Measurements from ENCODE around the gene SYNDIG1.

SYNDIG1 gene

DNA sequence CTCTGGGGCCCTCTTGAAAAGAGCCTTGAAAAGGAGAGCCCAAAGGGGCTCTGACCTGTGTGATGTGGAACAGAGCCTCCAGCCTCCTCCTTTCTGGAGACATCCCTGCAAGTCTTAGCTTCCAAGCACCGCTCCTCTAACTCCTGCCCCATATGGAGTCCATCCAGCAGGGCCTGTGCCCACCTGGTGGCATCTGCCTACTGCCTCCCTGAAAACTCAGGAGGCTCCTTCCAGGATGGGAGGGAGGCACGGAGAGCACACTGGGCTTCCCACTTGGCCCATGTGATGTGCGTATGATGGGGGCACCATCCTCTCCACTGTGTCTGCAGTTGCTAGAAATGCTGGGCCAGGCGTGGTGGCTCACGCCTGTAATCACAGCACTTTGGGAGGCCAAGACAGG is 98.1 kb downstream of the SYNDIG1 start:
- no peak for DNase-seq (ENCODE audit: low spot score)

DNA sequence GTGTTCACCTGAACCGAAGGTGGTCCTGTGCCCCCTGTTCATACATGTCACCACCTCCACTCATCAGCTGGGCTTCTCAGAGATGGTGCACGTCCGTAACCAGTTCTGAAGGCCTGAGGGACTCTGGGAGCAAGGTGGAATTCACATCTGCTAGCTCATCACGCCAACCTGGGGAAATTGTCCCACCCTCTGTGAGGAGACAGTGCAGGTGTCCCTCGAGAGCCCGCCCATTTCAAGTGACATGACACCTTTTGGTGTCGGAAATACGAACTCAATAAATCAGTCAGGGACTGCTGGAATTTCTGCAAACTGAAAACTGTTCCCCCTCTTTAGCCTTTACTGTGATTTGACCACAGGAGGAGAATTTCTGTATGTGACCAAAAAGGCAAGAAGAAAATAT is 99.4 kb downstream of the SYNDIG1 start:
- no peak for DNase-seq (ENCODE audit: low spot score)

DNA sequence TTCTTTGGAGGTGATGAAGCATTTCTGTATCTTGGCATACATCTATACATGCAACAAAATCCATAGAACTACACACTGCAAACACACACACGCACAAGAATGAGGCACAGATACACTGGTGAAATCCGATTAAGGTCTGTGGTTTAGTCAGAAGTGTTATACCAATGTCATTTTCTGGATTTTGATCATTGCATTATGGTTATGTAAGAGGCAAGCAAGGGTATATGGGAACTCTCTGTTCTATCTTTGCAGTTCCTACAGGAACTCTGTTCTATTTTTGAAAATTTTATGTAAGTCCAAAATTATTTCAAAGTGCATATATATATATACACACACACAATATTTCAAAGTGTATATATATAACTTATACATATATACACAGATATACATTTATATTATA is 101.7 kb downstream of the SYNDIG1 start:
- DNase-seq (ENCODE audit: low spot score), result no peak

DNA sequence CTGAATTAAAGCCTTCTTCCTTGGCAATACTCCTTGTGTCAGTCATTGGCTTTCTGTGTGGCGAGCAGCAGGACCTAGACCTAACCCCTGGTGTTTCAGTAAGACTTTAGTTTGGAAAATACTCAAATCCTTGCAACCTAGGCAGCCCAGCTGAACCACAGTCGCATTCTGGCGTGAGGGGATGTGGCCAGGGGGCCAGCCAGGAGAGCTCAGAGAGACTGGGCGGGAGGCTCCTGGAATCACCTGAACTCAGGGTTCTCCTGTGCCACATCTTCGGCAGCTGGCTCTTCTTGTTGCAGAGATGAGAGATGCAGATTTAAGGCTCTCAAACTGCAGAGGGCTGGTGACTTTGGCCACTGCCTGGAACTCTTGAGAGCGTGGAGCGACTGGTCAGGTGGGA is 102.7 kb downstream of the SYNDIG1 start:
- no peak for DNase-seq (ENCODE audit: low spot score)

DNA sequence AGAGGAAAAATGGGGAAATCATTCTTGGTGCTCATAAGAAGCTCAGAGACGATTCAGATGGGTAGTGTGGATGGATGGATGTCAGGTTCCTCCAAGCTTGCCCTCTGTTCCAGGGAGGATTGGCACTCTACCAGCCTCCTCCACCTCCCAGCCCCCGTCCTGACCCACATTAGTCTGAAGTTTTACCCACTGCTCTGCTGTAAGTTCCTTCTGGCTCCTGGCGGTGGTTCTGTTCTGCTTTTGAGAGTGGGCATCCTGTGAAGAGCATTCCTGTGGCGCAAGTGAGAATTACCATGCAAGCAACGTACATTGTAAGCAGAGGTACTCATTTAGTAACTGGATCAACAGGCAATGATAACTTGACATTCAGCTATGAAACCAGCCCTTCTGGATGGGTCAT is 103.4 kb downstream of the SYNDIG1 start:
- DNase-seq (ENCODE audit: low spot score), result no peak

DNA sequence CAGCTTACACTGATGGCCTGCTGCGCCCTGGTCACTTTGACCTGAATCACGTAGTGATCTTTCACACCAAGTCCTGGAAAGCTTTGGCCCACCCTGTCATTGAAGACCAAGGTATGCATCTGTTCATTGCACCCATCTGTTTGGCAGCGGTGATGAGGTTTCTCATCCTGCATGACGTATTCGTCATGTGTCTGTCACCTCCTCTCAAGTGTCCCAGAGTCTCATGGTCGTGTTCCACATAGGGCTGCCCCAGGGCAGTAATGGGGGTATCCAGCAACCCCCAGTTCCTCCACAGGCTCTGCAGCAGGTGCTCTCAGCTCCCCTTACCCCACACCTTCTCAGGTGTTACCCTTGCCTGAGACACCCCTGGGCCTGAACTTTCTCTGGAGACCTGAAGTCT is 104.1 kb downstream of the SYNDIG1 start:
- DNase-seq (ENCODE audit: low spot score), result no peak

DNA sequence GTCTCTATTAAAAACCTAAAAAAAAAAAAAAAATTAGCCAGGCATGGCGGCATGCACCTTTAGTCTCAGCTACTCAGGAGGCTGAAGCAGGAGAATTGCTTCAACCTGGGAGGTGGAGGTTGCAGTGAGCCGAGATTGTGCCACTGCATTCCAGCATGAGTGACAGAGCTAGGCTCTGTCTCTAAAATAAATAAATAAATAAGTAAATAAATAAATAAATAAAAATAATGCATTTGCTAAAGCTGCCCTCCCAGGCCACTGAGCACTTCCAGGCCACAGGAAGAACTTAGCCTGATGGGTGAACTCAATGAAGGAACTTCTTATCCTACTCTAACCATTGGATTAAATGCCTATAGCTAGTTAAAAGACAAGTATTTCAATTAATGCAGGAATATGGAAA is 104.9 kb downstream of the SYNDIG1 start:
- no peak for DNase-seq (ENCODE audit: low spot score)

DNA sequence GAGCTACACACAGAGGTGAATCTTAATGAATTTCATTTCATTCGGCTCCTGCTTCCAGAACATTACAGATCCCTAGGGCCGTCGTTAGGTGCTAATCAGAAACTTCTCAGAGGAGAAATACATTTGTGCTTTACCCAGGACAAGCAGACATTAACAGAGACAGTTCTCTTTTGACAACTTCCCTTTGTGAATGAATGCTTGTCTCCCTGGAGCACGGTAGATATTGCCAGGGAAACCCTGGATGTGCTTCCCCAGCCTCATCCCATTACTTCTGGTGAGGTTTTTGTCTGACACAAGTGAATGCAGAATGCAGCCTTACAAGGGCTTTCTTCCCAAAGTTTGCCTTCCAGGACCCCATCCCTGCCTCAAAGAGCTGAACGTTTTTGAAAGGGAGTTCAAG is 105.4 kb downstream of the SYNDIG1 start:
- no peak for DNase-seq (ENCODE audit: low spot score)

DNA sequence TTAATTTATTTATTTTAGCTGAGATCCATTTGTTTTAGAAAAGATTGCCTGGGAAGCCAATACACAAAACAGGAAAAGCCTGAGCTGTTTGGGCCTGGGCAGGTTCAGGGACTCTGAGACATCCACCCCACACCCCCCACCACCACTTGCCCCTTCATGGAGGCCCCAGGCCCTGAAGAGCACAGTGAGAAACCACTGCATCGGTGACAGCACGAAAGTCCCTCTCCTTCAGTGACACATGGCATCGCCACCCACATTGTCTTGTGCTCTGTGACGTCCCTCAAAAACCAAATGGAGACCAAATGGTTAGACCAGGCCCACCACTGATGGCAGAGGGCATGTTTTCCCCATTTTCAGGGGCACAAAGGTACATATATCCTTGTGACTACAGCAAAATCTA is 106.4 kb downstream of the SYNDIG1 start:
- no peak for DNase-seq (ENCODE audit: low spot score)

DNA sequence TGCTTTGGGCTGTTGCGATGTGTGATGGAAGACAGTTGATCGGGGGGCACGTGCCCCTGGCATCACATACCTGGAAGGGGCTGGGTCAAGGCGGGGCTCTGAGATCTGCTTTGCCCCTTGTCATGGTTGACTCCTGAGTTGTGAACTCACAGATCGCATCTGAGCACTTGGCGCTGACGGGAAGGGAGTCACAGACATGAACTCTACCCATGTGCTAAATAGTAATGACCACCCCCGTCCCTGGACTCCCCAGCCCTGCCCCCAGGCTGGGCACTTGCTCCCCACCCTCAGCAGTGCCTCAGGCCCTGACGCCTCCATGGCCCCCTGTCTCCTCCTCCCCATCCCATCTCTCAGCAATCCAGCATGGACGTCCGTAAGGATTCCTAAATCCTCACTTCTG is 107.0 kb downstream of the SYNDIG1 start:
- DNase-seq (ENCODE audit: low spot score), result no peak

DNA sequence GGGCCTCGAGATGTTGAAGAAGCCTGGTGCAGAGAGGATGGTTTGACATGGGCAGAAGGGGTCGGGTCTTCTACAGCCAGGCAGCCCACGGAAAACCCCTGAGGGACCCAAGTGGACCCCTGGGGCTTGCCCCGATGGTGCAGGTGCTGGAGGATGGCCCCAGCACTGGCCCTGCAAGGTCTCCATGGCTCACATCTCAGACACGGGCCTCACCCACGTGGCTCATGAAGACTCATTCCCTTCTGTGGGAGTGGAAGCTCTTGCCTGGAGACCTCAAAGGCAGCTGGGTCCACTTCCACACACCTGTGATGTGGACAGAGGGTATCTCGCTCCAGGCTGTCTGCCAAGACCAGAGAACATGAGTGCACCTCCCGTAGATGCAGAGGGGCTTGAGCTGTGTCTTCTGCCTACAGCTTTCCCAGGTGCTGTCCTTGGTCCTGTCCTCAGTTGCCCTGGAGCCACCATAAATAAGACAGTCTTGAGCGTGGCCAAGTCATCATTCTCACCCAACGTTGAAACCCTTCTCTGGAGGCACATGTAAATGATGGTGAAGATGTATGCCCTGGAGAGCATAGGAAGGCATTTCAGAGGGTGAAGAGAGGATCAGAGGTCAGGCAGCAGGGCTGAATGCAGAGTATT is 108.0 kb downstream of the SYNDIG1 start:
- peak; percentile 4 for DNase-seq (ENCODE audit: low spot score)

DNA sequence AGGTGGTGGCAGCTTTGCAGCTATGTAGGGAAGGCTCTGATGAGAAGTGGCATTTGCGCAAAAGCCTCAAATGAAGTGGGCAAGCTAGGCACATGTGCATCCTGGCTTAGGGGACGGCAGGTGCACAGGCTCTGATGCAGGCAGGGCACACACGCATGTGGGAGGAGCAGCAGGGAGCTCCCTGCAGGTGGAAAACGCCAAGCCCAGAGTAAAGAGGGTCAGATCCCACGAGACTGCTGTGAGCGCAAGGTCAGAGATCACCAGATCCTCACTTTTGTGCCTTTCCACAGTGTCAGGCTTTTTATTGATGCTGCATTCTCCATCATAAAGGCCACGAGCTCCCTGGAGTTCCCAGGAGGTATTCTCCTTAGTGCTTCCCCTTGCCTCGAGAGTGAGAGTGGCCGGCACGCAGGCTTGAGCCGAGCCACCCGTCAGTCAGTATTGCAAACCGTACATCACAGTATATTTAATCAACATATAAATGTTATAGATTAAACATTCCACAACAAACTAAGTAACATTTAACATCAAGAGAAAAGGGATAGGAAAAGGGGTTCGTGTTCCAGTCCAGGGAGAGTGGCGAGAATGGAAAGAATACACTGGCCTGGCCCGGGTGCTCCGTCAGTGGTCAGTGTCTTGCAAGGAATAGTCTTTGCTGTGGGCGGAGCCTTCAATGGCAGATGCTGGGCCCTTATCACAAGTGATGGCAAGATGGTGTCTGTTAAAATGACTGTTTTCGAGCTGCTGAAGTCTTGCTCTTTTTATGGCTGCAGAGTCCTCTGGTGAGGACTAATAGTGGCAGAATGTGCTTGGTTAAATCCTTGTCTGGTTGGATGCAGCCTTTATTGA is 109.4 kb downstream of the SYNDIG1 start:
- no peak for DNase-seq (ENCODE audit: low spot score)

DNA sequence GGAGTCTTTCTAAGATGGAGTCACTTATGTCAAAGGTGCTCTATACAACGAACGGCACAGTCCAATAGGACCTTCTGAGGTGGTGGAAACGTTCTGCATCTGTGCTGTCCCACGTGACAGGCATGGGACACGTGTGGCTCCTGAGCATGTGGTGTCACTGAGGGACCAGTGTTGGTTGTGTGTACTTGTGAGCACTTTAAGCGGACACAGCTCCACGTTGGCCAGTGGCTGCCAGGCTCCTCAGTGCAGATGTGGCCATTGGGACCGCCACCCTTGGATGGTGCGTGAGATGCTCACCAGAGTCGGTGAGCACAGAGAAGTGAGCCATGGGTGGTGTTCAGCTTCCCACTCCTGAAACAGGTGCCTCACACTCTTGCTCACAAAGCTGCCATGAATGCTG is 110.0 kb downstream of the SYNDIG1 start:
- DNase-seq (ENCODE audit: low spot score), result no peak

DNA sequence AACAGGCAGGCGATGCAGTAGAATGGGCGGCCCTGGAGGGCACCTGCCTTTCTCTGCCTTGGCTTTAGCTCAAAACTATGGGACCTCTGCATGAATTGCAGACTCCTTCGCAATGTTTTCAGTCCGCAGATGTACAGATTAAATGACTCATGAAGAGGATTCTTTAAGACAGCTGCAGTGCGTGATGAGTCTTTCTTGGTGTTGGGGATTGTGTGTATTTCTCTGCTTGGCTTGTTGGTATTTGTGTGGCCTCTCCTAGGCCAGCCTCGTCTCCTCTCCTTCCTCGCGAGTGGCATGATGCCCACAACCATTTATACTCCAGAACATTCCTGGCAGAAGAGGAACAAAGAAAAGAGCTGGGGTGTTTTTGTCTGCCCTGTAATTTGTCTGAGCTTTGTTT is 110.6 kb downstream of the SYNDIG1 start:
- DNase-seq (ENCODE audit: low spot score), result no peak

DNA sequence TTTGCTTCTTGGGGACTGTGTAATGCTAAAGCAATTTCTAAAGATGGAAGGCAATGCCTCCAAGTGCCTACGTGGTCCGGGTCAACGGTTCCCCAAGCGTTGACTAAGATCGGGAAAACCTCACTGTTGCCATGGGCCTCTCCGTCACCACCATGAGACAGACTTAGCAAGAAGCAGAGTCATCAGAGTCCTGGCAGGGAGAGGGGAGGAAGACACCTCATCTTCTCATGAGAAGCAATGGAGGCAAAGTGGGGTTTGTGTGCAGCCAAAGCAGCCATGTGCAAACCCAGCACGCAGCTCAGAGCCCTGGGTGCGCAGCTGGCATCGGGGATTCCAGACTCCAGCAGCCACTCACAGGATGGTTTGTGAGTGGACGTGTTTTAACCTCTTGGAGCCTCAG is 111.4 kb downstream of the SYNDIG1 start:
- no peak for DNase-seq (ENCODE audit: low spot score)

DNA sequence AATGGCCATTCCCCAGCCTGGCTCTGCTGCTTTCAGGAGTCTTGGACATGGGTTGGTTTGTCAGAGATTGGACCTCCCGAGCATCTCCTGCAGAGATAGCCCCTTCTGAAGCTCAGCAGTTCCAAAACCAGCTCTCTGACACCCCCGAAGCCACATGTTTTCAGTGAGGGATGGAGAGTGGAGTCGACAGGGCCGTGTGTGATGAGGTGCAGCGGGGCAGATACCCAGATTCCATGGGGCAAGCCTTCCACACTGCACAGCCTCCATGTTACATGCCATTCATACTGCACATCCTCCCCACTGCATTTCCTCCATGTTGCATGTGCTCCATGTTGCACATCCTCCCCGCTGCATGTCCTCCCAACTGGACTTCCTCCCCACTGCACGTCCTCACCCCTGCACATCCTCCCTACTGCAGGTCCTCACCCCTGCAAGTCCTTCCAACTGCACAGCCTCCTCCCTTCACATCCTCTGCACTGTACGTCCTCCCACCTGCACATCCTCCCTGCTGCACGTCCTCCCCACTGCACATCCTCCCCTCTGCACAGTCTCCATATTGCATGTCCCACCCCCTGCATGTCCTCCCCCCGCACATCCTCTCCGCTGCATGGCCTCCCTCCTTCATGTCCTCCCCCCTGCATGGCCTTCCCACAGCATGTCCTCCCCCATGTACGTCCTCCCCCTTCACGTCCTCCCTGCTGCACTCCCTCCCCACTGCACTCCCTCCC is 112.2 kb downstream of the SYNDIG1 start:
- no peak for DNase-seq (ENCODE audit: low spot score)

DNA sequence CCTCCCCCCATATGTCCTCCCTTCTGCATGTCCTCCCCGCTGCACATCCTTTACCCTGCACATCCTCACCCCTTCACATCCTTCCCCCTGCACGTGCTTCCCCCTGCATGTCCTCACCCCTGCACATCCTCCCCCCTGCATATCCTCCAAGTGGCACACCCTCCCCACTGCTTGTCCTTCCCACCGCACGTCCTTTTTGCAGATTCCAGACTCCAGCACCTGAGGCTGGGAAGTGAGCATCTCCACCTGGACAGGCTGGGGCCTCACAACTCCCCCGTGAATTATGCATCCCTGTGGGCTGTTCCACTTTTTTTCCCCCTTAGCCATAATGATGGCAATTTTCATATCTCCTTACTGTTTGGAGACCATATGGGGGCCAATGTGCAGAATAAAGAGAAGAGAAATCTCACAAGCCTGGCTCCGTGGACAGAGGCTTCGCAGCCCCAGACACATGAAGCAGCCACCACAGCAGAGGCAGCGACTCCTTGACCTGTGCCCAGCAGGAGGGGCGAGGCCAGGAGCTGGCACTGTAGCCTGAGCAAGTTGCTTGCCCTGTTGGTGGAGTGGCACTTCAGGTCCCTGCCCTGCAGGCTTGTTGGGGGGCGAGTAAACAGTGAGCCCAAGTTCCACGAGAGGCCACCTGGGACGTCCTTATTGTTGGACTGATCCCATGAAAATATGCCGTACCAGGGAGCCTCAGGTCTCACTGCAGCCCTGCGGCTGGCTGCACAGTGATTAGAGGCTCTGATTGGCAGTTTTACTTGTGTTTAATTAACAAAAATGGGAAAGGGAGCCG is 113.1 kb downstream of the SYNDIG1 start:
- no peak for DNase-seq (ENCODE audit: low spot score)

DNA sequence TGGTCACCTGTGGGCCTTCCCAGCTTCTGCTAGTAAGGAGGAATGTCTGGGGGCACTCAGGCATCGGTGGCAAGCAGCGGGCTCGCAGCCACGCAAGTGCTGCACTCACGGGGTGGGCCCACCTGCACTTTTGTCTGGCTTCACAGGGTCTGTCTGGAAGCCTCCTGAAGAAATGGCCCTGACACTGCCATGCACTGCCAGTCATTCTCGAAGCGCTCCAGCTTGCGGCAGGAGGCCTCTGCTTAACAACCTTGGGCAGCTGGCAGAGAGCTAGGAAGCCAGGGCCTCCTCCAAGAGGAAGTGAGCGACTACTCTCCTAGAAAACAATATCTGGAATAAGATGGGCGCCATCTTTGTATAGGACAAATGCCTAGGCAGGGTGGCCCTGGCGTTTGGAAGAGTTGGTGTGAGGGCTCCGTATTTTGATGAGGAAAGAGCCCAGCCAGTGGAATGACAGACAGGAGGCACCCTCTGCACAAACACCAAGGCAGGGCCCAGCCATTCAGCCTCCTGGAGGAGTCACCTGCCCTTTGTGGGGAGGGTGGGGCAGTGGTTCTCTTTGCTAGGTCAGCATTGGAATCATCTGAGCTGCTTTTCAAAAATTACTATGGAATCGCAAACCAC is 113.9 kb downstream of the SYNDIG1 start:
- DNase-seq (ENCODE audit: low spot score), result no peak

DNA sequence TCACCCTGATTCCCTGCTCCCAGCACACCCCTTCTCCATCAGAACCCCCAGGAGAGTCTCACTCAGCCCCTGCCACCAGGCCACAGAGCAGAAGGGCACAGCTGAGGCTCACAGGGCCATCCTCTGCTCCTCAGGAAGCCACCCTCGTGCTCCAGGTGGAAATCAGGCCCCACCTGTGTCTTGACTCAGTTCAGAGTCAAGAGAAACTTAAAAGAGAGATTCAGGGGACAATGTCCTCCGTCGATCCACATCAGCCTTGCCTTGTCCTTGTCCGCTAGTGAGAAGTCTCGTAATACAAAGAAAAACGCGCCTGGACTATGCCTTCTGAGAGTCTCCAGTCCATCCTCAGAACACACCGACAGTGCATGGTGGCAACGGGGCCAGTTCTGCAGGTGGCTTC is 114.6 kb downstream of the SYNDIG1 start:
- no peak for DNase-seq (ENCODE audit: low spot score)

DNA sequence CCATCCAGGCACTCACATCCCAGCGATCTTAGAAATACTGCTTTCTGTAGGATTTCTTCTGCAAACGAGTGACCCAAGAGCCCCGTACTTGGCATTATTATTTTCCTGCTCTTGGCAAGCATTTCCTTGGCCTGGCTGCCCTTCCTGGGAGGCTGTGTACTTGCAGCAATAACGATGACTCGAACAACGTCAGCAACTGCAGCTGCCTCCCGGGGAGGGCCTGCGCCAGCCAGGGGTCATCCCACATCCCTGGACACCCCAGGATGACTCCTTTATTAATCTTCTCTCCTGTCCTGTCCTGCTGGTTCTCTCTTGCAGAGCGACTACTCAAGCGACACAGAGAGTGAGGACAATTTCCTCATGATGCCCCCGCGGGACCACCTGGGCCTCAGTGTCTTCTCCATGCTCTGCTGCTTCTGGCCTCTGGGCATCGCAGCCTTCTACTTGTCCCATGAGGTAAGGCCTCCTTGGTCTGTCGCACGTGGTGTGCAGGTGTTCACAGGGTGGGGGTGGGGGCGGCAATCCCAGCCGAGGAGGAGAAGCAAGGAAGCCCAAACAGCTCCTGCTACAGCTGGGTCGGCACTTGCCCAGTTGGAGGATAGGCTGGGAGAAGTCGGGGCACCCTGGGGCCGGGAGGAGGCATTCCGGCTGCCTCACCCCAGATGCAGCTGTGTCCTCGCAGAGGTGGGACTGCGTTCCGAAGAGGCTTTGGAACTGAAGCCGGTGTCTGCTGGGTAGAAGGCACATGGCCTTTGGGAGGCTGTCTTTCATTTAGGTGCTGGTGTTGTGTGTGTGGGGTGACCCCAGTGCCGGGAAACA is 115.3 kb downstream of the SYNDIG1 start:
- no peak for DNase-seq (ENCODE audit: low spot score)
